Activated CD4-positive, CD25-positive, alpha-beta regulatory T cell (primary cell): ENCODE results near the gene SLC8A2.

Experiments
- DNase-seq, 4 experiments: peaks; one replicate each; lab custom pipeline; 2025; lab: John Stamatoyannopoulos, UW

SLC8A2 gene

GRCh38 chr19:47430041-47430802 is 41.5 kb downstream of the SLC8A2 start:
- no peak for DNase-seq

GRCh38 chr19:47429140-47429793 is 42.4 kb downstream of the SLC8A2 start:
- DNase-seq, result no peak

- peak; percentile 45 to 67 (median 62) for DNase-seq
Measured at GRCh38 chr19:47428177-47428894, 43.4 kb downstream of the SLC8A2 start.

- DNase-seq, result peak; percentile 23 to 54 (median 47)
Measured at GRCh38 chr19:47427241-47428176, 44.2 kb downstream of the SLC8A2 start.

- DNase-seq, result no peak
Measured at GRCh38 chr19:47423203-47423882, 48.4 kb downstream of the SLC8A2 start.

- no peak for DNase-seq
Measured at GRCh38 chr19:47422417-47423163, 49.1 kb downstream of the SLC8A2 start.

- no peak for DNase-seq
Measured at GRCh38 chr19:47421844-47422395, 49.8 kb downstream of the SLC8A2 start.

- DNase-seq, result no peak
Measured at GRCh38 chr19:47421244-47421786, 50.4 kb downstream of the SLC8A2 start.

- DNase-seq, result no peak
Measured at GRCh38 chr19:47419789-47420188, 51.9 kb downstream of the SLC8A2 start.

- no peak for DNase-seq
Measured at GRCh38 chr19:47419030-47419783, 52.5 kb downstream of the SLC8A2 start, which contains the start of gene MEIS3. MEIS3 (minus strand) TSS chr19:47419527; CDS start chr19:47419081, 446 bp downstream.

- no peak for DNase-seq
Measured at GRCh38 chr19:47418692-47419029, 53.0 kb downstream of the SLC8A2 start.

GRCh38 chr19:47417746-47418691 is 53.7 kb downstream of the SLC8A2 start:
- DNase-seq, result no peak

- no peak for DNase-seq
Measured at GRCh38 chr19:47417107-47417745, 54.5 kb downstream of the SLC8A2 start.

GRCh38 chr19:47416643-47416985 is 55.1 kb downstream of the SLC8A2 start:
- DNase-seq, result no peak

- no peak for DNase-seq
Measured at GRCh38 chr19:47415953-47416642, 55.6 kb downstream of the SLC8A2 start.

GRCh38 chr19:47414469-47414868 is 57.2 kb downstream of the SLC8A2 start:
- DNase-seq, result no peak

GRCh38 chr19:47413941-47414340 is 57.8 kb downstream of the SLC8A2 start:
- DNase-seq, result no peak
